ENCODE data around the gene PRKAR1B. TPM values are rescaled to one million over a fixed set of nuclear protein-coding genes. Genes with fewer than 3 reads are reported as not detected.

The PRKAR1B gene
- polyA plus RNA-seq, 1 of the 3 experiments (the other 2 are of a cell fraction), result 63.7 TPM

DNA sequence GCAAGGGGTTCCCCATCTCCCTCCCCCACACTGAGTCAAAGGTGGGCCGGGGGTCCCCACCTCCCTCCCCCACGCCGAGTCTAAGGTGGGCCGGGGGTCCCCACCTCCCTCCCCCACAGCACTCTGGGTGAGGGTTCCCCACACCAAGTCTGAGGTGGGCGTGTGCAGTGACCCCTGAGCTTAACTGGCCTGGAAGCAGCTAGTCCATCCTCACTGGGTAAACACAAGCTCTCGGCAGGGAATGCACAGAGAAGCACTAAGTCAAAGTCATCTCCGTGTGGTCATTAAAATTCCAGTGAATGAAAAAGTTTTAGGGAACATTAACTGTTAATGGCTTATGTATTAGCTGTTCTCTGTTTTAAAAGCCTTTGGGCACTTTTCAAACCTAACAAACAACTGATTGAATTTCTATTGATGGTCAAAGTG lies 43.7 kb upstream of the PRKAR1B start (continued):
- TF ChIP-seq RAD21 (IDR thresholded peaks at IDR 0.05; ENCODE audit: low read length) (no peak), SMC3 (IDR thresholded peaks at IDR 0.05; ENCODE audit: low read depth, low read length) (no peak), TCF12 (IDR thresholded peaks at IDR 0.05) (no peak), GABPA (IDR thresholded peaks at IDR 0.05; ENCODE audit: low read depth) (no peak)

DNA sequence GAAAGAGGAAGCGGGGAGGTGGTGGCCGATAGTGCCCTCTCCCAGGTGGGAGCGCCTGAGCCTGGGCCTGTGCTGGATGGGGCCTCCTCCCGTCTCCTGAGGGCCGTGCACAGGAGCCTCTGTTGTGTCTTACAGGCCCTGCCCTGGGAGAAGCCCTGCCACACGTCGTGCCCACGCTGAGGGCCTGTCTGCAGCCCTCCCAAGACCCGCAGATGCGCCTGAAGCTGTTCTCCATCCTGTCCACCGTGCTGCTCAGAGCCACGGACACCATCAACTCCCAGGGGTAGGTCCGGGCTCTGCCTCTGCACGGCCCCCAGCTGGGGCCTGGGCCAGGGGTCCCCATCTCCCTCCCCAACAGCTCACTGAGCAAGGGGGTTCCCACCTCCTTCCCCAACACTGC lies 43.3 kb upstream of the PRKAR1B start:
- Histone ChIP-seq H3K27ac (ENCODE audit: low read depth in 2 of 2, low read length in 1 of 2) (peak overlapping the region in 1 of 2 experiments; percentile 88; a peak in 2 of 4 replicates), H3F3A (replicated peaks; ENCODE audit: insufficient read depth) (peaks cover 35% of the 10 kb centered on the region), H3K9ac (no peak overlapping the region), H3K9me3 (no peaks in the 10 kb centered on the region), H3K79me2 (ENCODE audit: insufficient read depth) (0 out of 2 replicates have a peak, but pooled peaks cover 8% of the 10 kb centered on the region), H2AFZ (ENCODE audit: low read depth) (no peak overlapping the region), H3K9me2 (no peaks in the 10 kb centered on the region), H3K36me3 (replicated peaks in 1 of 2; ENCODE audit: control insufficient read depth in 1 of 2, insufficient read depth in 2 of 2, low read length in 1 of 2) (peaks cover 25 to 40% of the 10 kb centered on the region in 2 experiments), H3K4me1 (ENCODE audit: control insufficient read depth in 1 of 2, insufficient read depth in 2 of 2, low read depth in 1 of 2, low read length in 1 of 2) (peaks cover 21 to 45% of the 10 kb centered on the region in 2 experiments), H3K4me2 (peak overlapping the region; percentile 12; the same call in 1 of the 2 replicates), H3K27me3 (ENCODE audit: insufficient read depth) (no peaks in the 10 kb centered on the region), H4K20me1 (ENCODE audit: insufficient read depth) (no peaks in the 10 kb centered on the region), H3K4me3 (ENCODE audit: low read depth in 2 of 2, low read length in 1 of 2) (no peak overlapping the region)
- TF ChIP-seq RAD21 (IDR thresholded peaks at IDR 0.05; ENCODE audit: low read length) (no peak), POLR2AphosphoS5 (IDR thresholded peaks at IDR 0.05; ENCODE audit: low read depth, low read length) (no peak), SMC3 (IDR thresholded peaks at IDR 0.05; ENCODE audit: low read depth, low read length) (no peak), YY1 (IDR thresholded peaks at IDR 0.05; ENCODE audit: low read depth) (no peak), FOSL2 (IDR thresholded peaks at IDR 0.05; ENCODE audit: borderline replicate concordance, low read depth) (no peak), GABPA (IDR thresholded peaks at IDR 0.05; ENCODE audit: low read depth) (no peak), EP300 (IDR thresholded peaks at IDR 0.05; ENCODE audit: borderline replicate concordance in 1 of 2, low read depth in 1 of 2, low read length in 1 of 2) (no peak)
- 91% methylated on average over 11 of the region's 14 CpGs for WGBS (ENCODE audit: low lambda C conversion rate)
- no peak for DNase-seq
- CTCF ChIA-PET, result interaction anchor here (1.0 to 7.6 kb wide), 8 partner anchors 9 to 452 kb away, joined by 3 to 67 read pairs (median 10); no protein-coding TSS in a partner anchor
- POLR2A ChIA-PET, result interaction anchor here (1.6 kb wide), 1 partner anchor 38 kb away, joined by 4 read pairs; no protein-coding TSS in a partner anchor

- Histone ChIP-seq H3K4me2 (peak overlapping the region; percentile 83), H3F3A (replicated peaks; ENCODE audit: insufficient read depth) (peaks cover 41% of the 10 kb centered on the region), H3K4me1 (ENCODE audit: control insufficient read depth in 1 of 2, insufficient read depth in 2 of 2, low read depth in 1 of 2, low read length in 1 of 2) (peaks cover 21 to 45% of the 10 kb centered on the region in 2 experiments), H3K9me3 (no peaks in the 10 kb centered on the region), H3K9ac (peak overlapping the region; percentile 45), H4K20me1 (ENCODE audit: insufficient read depth) (no peaks in the 10 kb centered on the region), H3K79me2 (ENCODE audit: insufficient read depth) (0 out of 2 replicates have a peak, but pooled peaks cover 8% of the 10 kb centered on the region), H3K9me2 (no peaks in the 10 kb centered on the region), H2AFZ (ENCODE audit: low read depth) (peak overlapping the region; percentile 73), H3K27me3 (ENCODE audit: insufficient read depth) (no peaks in the 10 kb centered on the region), H3K36me3 (replicated peaks in 1 of 2; ENCODE audit: control insufficient read depth in 1 of 2, insufficient read depth in 2 of 2, low read length in 1 of 2) (peaks cover 33 to 43% of the 10 kb centered on the region in 2 experiments), H3K27ac (ENCODE audit: low read depth in 2 of 2, low read length in 1 of 2) (peak overlapping the region; percentile 90 to 98), H3K4me3 (ENCODE audit: low read depth in 2 of 2, low read length in 1 of 2) (peak overlapping the region; percentile 52 to 55)
- WGBS (ENCODE audit: low lambda C conversion rate), result 59% methylated on average over 22 of the region's 36 CpGs
- TF ChIP-seq NRF1 (IDR thresholded peaks at IDR 0.05; ENCODE audit: low read depth, low read length) (no peak), POLR2AphosphoS5 (IDR thresholded peaks at IDR 0.05; ENCODE audit: low read depth, low read length) (no peak), FOSL2 (IDR thresholded peaks at IDR 0.05; ENCODE audit: borderline replicate concordance, low read depth) (no peak), RAD21 (IDR thresholded peaks at IDR 0.05; ENCODE audit: low read length) (peak; percentile 11; the same call in 1 of the 2 replicates), TEAD4 (IDR thresholded peaks at IDR 0.05; ENCODE audit: borderline replicate concordance, insufficient read depth) (no peak), YY1 (IDR thresholded peaks at IDR 0.05; ENCODE audit: low read depth) (no peak), NFIC (IDR thresholded peaks at IDR 0.05; ENCODE audit: borderline replicate concordance) (peak; percentile 61; the same call in 1 of the 2 replicates), SMC3 (IDR thresholded peaks at IDR 0.05; ENCODE audit: low read depth, low read length) (no peak), MEF2A (IDR thresholded peaks at IDR 0.05; ENCODE audit: borderline replicate concordance, low read depth) (no peak), RCOR1 (IDR thresholded peaks at IDR 0.05; ENCODE audit: low read length) (no peak), CHD2 (IDR thresholded peaks at IDR 0.05; ENCODE audit: low read length, partially characterized antibody) (no peak)
- TF ChIP-seq, protein P1, sequence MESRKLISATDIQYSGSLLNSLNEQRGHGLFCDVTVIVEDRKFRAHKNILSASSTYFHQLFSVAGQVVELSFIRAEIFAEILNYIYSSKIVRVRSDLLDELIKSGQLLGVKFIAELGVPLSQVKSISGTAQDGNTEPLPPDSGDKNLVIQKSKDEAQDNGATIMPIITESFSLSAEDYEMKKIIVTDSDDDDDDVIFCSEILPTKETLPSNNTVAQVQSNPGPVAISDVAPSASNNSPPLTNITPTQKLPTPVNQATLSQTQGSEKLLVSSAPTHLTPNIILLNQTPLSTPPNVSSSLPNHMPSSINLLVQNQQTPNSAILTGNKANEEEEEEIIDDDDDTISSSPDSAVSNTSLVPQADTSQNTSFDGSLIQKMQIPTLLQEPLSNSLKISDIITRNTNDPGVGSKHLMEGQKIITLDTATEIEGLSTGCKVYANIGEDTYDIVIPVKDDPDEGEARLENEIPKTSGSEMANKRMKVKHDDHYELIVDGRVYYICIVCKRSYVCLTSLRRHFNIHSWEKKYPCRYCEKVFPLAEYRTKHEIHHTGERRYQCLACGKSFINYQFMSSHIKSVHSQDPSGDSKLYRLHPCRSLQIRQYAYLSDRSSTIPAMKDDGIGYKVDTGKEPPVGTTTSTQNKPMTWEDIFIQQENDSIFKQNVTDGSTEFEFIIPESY (IDR thresholded peaks at IDR 0.05; ENCODE audit: borderline replicate concordance, low read depth), result peak; percentile 30; the same call in 1 of the 2 replicates
- TF ChIP-seq, protein P2, sequence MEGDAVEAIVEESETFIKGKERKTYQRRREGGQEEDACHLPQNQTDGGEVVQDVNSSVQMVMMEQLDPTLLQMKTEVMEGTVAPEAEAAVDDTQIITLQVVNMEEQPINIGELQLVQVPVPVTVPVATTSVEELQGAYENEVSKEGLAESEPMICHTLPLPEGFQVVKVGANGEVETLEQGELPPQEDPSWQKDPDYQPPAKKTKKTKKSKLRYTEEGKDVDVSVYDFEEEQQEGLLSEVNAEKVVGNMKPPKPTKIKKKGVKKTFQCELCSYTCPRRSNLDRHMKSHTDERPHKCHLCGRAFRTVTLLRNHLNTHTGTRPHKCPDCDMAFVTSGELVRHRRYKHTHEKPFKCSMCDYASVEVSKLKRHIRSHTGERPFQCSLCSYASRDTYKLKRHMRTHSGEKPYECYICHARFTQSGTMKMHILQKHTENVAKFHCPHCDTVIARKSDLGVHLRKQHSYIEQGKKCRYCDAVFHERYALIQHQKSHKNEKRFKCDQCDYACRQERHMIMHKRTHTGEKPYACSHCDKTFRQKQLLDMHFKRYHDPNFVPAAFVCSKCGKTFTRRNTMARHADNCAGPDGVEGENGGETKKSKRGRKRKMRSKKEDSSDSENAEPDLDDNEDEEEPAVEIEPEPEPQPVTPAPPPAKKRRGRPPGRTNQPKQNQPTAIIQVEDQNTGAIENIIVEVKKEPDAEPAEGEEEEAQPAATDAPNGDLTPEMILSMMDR (IDR thresholded peaks at IDR 0.05), result peak; percentile 39
- TF ChIP-seq, protein P3, sequence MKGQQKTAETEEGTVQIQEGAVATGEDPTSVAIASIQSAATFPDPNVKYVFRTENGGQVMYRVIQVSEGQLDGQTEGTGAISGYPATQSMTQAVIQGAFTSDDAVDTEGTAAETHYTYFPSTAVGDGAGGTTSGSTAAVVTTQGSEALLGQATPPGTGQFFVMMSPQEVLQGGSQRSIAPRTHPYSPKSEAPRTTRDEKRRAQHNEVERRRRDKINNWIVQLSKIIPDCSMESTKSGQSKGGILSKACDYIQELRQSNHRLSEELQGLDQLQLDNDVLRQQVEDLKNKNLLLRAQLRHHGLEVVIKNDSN (IDR thresholded peaks at IDR 0.05; ENCODE audit: borderline replicate concordance, low read depth), result no peak
- POLR2A ChIA-PET, result interaction anchor here (1.0 to 2.6 kb wide), 6 partner anchors 10 to 474 kb away, joined by 3 to 25 read pairs (median 8); partner anchors contain the start of gene PRKAR1B
- DNase-seq, result peak; percentile 78
- CTCF ChIA-PET, result interaction anchor here (1.1 to 5.8 kb wide), 8 partner anchors 10 to 451 kb away, joined by 3 to 42 read pairs (median 10); no protein-coding TSS in a partner anchor
Observed at GRCh38 chr7:768881-769504, 41.9 kb upstream of the PRKAR1B start.
